Activated CD8-positive, alpha-beta T cell treated with anti-CD3 and anti-CD28 coated beads, Interleukin-2, amount 10 ng/mL, durations not matched to agents 7 days and 5 days (primary cell): ENCODE data around the gene ITFG2. TPM values are rescaled to one million over a fixed set of nuclear protein-coding genes. Genes with fewer than 3 reads are reported as not detected.

Experiments
- ATAC-seq: fragments of 150-1000 bp; cut with Tn5 transposase; one replicate; pipeline ENCODE4 v1.10.0; 2021; ENCODE audit warnings: moderate library complexity
- CTCF ChIA-PET: fragments of 350-600 bp; sonication (Branson Sonifier 250); formaldehyde crosslinking; loops from one replicate; lab custom pipeline; 2021; ENCODE audit warnings: antibody characterized with exemption; lab: Charles Lee
- POLR2A ChIA-PET: fragments of 350-600 bp; sonication (Branson Sonifier 250); formaldehyde crosslinking; loops from one replicate; lab custom pipeline; 2021; ENCODE audit warnings: antibody characterized with exemption; lab: Charles Lee
- DNase-seq: peaks from one replicate; pipeline ENCODE4 v3.0.0-alpha.2; 2020
- H3K27ac Mint-ChIP-seq: one replicate; pipeline ENCODE4 v1.8.0; 2021; ENCODE audit warnings: mild to moderate bottlenecking, mixed read lengths
- H3K27me3 Mint-ChIP-seq: one replicate; pipeline ENCODE4 v1.8.0; 2021; ENCODE audit warnings: low read depth, mixed read lengths
- H3K36me3 Mint-ChIP-seq: one replicate; pipeline ENCODE4 v1.8.0; 2021; ENCODE audit warnings: low read depth, mixed read lengths
- H3K4me1 Mint-ChIP-seq: one replicate; pipeline ENCODE4 v1.8.0; 2021; ENCODE audit warnings: low read depth, mixed read lengths
- H3K4me3 Mint-ChIP-seq: one replicate; pipeline ENCODE4 v1.8.0; 2021; ENCODE audit warnings: mild to moderate bottlenecking, mixed read lengths
- H3K9me3 Mint-ChIP-seq: one replicate; pipeline ENCODE4 v1.8.0; 2022; ENCODE audit warnings: mixed read lengths; ENCODE audit not compliant: insufficient read depth
- total RNA-seq, 2 experiments: library from RNA; stranded (reverse); gene quantifications; one replicate each; pipeline ENCODE4 v1.2.3, GENCODE V29; 2021

Gene ITFG2
- total RNA-seq, 2 experiments from 2014 or later, result 42.3 to 44.5 TPM

DNA sequence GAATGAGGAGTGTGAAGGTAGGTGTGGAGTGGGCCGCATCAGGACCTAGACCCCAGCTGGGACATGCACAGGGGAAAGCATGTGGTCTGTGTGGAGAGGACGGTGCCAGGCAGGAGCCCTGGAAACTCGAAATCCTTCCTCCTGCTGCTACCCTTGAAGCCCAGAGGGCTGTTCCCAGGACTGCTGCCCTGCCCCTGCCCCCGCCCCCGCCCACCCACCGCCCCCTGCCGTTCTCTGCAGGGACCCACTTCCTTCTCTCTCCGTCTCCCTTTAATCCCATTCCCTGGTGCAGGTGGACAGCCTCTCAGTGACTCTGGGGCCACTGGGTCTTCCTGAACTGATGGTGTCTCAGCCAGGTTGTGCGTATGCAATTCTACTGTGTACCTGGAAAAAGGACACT is 8.0 kb downstream of the ITFG2 start:
- Mint-ChIP-seq H3K4me3 (no peak overlapping the region), H3K27me3 (no peaks in the 10 kb centered on the region), H3K27ac (peak overlapping the region; percentile 43), H3K36me3 (peaks cover 57% of the 10 kb centered on the region), H3K4me1 (peaks cover 3% of the 10 kb centered on the region), H3K9me3 (no peaks in the 10 kb centered on the region)
- POLR2A ChIA-PET, result interaction anchor here (1.0 kb wide), 1 partner anchor 79 kb away, joined by 3 read pairs; no protein-coding TSS in a partner anchor
- CTCF ChIA-PET, result no interaction called here
- ATAC-seq (no peak), DNase-seq (no peak)

DNA sequence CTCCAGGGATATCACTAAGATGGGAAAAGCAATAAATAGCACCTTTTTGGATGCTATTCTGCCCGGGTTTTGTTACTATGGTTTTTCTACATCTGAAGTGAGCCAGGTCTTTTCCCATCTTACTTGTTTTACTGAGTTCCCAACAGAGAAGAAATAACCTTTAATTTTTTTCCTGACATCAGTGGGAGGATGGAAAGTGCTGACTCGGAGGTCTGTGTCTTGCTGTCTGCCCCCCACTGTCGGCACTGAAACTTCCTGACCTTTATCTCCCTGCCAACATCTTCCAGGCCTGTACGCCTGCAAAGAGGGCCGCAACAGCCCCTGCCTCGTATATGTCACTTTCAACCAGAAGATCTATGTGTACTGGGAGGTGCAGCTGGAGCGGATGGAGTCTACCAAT is 11.0 kb downstream of the ITFG2 start:
- ATAC-seq (no peak), DNase-seq (no peak)
- Mint-ChIP-seq H3K9me3 (no peaks in the 10 kb centered on the region), H3K27me3 (no peaks in the 10 kb centered on the region), H3K27ac (no peak overlapping the region), H3K4me1 (no peaks in the 10 kb centered on the region), H3K4me3 (no peak overlapping the region), H3K36me3 (peaks cover 50% of the 10 kb centered on the region)
- ChIA-PET POLR2A (no interaction called here), CTCF (no interaction called here)

DNA sequence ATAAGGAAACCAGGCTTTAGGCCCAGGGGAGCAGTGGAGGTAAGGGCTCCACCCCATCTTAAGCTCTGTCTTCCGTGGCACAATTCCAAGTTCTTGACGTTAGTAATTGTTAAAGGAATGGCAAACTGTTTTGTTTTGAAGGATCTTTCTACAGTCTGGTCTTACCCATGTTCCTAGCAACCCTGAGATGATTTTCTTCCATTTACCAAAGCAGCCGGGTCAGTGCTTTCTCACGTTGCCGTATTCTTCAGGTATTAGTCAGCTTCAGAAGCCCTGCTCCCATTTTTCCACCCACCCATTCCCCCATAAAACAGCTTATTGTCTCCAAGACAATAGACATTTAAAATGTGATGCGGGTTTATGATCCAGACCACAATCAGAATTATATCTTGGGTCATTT is 12.1 kb downstream of the ITFG2 start:
- ChIA-PET POLR2A (no interaction called here), CTCF (no interaction called here)
- Mint-ChIP-seq H3K27ac (no peak overlapping the region), H3K27me3 (no peaks in the 10 kb centered on the region), H3K4me1 (no peaks in the 10 kb centered on the region), H3K4me3 (no peak overlapping the region), H3K9me3 (no peaks in the 10 kb centered on the region), H3K36me3 (peaks cover 53% of the 10 kb centered on the region)
- DNase-seq (no peak), ATAC-seq (no peak)

DNA sequence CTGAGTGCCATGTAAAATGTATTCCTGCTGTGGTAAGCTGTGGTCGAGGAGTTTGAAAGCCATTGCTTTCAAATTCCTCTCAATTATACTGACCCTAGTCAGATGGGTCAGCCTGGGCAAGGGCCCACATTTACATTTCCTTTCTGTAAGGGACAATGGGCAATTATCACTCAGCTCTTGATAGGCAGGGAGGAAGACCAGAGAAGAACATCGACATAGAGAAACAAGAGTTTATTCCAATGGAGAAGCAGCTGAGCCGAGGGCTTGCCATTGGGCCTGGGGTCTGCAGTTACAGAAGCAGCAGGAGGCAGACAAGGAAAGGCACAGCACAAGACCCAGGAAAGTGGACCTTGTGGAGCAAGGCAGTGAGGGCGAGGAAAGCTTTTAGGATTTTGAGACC is 12.7 kb downstream of the ITFG2 start:
- H3K36me3 Mint-ChIP-seq, result peaks cover 49% of the 10 kb centered on the region
- DNase-seq, result no peak
- peak overlapping the region; percentile 10 for H3K27ac Mint-ChIP-seq
- CTCF ChIA-PET, result no interaction called here
- no peak for ATAC-seq
- H3K4me3 Mint-ChIP-seq, result no peak overlapping the region
- no peaks in the 10 kb centered on the region for H3K4me1 Mint-ChIP-seq
- no peaks in the 10 kb centered on the region for H3K27me3 Mint-ChIP-seq
- POLR2A ChIA-PET, result no interaction called here
- no peaks in the 10 kb centered on the region for H3K9me3 Mint-ChIP-seq

DNA sequence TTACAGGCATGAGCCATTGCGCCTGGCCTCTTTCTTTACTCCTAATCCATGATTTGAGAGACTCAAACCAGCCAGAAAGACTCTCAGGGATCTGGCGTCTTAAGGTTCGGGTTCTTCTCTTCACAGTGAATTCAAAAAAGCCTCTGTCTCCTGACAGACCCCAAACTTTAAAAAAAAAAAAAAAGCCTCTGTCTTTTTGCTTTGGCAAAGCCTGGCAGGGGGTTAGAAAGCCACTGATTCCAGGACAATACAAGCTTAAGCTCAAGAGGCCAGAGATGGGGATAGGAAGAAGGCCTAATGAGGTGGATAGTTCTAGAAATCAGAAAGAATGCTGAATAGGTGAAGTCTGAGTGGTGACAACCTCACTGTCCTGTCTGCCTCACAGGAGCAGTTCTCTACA is 13.6 kb downstream of the ITFG2 start:
- H3K4me3 Mint-ChIP-seq, result no peak overlapping the region
- no peaks in the 10 kb centered on the region for H3K9me3 Mint-ChIP-seq
- CTCF ChIA-PET, result no interaction called here
- DNase-seq, result no peak
- no peak overlapping the region for H3K27ac Mint-ChIP-seq
- H3K36me3 Mint-ChIP-seq, result peaks cover 52% of the 10 kb centered on the region
- H3K4me1 Mint-ChIP-seq, result no peaks in the 10 kb centered on the region
- H3K27me3 Mint-ChIP-seq, result no peaks in the 10 kb centered on the region
- POLR2A ChIA-PET, result no interaction called here
- ATAC-seq, result no peak

DNA sequence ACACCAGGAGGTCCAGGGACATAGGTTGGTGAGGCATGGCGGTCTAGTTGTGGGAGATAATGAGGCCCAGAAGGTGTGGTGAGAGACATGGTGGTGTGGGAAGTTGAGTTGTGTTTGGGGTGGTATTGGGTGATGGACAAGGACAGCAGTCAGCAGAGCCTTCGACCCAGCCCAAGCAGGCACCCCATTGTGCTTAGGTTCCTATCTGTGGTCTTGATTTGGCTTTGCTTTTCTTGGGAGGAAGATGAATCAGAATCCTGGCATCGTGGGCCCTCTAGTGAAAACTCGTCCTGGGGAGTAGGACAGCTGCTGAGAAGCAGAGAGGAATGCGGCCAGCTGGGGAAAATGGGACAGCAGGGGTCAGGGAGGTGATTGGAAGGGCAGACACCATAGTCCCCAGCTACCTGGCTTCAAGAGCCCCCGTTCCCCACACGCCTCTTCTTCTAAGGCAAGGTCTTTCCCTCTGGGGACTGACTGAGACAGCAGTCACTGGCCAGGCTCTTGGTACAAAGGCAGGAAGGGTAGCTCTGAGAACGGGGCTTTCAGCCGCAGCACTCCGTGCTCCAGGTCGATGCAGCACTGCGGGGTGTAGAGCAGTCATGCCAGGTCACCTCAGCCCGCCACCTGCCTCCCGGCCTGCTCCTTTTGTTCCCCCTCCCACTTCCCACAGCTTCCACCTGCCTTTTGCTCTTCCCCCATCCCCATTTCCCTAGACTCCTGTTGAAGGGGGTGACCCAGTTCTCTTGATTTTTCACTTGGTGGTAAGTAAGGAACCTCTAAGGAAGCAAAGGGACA is 14.4 kb downstream of the ITFG2 start:
- POLR2A ChIA-PET, result no interaction called here
- H3K36me3 Mint-ChIP-seq, result peaks cover 50% of the 10 kb centered on the region
- H3K9me3 Mint-ChIP-seq, result no peaks in the 10 kb centered on the region
- DNase-seq (no peak), ATAC-seq (no peak)
- H3K27ac Mint-ChIP-seq, result no peak overlapping the region
- H3K4me3 Mint-ChIP-seq, result no peak overlapping the region
- no peaks in the 10 kb centered on the region for H3K4me1 Mint-ChIP-seq
- CTCF ChIA-PET, result no interaction called here
- no peaks in the 10 kb centered on the region for H3K27me3 Mint-ChIP-seq

DNA sequence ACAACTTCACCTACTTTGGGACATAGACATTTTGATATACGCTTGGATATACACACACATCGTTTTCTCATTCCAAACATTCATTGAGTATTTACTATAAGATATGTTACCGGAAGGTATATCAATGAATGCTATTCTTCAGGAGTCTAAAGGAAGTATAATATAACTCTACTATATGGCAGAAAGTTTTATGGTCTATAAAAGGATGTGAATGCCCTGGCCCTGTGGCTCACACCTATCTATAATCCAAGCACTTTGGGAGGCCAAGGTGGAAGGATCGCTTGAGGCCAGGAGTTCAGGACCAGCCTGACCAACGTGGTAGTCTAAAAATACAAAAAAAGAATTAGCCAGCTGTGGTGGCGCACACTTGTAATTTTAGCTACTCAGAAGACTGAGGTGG is 16.8 kb downstream of the ITFG2 start:
- no peaks in the 10 kb centered on the region for H3K4me1 Mint-ChIP-seq
- H3K36me3 Mint-ChIP-seq, result peaks cover 32% of the 10 kb centered on the region

DNA sequence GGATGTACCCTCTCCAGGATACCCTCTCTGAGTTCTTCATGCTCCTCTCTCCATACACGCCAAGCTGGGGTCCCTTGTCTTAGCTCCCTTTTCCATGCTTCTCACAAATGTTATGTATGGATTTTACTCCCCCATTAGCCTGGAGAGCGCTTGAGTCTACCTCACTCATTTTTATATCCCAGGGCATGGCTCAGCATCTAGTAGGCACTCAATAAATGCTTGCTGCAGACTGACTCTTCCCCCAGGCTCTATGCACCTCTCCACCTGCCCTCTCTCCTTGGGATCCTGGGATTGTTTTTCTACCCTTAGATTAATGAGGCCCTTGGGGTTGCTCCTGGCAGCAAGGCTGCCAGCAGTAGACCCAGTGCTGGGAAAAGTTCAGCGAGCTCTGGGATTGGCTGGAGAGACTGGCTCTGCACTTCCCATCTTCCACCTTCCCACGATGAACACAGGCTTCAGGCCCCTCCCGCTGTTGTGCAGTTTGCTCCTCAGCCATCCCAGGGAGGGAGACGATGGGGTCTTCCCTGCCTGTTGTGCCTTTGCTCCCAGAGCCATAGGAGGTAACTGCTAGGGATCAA is 20.2 kb downstream of the ITFG2 start:
- ATAC-seq (no peak), DNase-seq (no peak)
- no peak overlapping the region for H3K4me3 Mint-ChIP-seq
- no peaks in the 10 kb centered on the region for H3K27me3 Mint-ChIP-seq
- ChIA-PET CTCF (interaction anchor here (1.3 kb wide), 1 partner anchor 21 kb away, joined by 3 read pairs; no protein-coding TSS in a partner anchor), POLR2A (no interaction called here)
- peak overlapping the region; percentile 28 for H3K27ac Mint-ChIP-seq
- peaks cover 20% of the 10 kb centered on the region for H3K36me3 Mint-ChIP-seq
- no peaks in the 10 kb centered on the region for H3K4me1 Mint-ChIP-seq
- H3K9me3 Mint-ChIP-seq, result no peaks in the 10 kb centered on the region

More for the DNA sequence above, 16.8 kb downstream of the ITFG2 start:
- Mint-ChIP-seq H3K4me3 (no peak overlapping the region), H3K27me3 (no peaks in the 10 kb centered on the region), H3K9me3 (no peaks in the 10 kb centered on the region), H3K27ac (no peak overlapping the region)
- POLR2A ChIA-PET, result no interaction called here
- DNase-seq, result no peak
- ATAC-seq, result no peak
- CTCF ChIA-PET, result interaction anchor here (0.7 kb wide), 1 partner anchor 16 kb away, joined by 3 read pairs; no protein-coding TSS in a partner anchor

DNA sequence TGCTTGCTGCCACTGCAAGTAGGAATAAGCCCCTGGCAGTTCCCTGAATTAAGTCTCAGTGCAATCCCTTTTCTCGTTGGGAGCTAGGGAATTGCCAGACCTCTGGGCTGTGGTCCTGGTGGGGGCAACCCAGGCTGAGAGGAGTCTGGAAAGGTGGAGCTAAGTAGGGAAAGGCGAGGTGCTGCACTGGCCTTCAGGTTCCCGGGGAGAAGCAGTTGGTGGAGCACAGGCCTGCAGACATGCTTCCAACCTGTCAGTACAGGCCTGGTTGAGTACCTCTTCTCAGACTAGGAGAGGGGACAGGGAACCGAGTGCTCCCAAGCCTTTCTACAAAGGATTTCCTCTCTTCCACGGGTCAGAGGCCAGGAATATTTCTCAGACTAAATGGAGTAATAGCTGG is 20.9 kb downstream of the ITFG2 start:
- H3K36me3 Mint-ChIP-seq, result peaks cover 16% of the 10 kb centered on the region
- H3K4me3 Mint-ChIP-seq, result no peak overlapping the region
- H3K4me1 Mint-ChIP-seq, result no peaks in the 10 kb centered on the region
- ChIA-PET POLR2A (interaction anchor here (1.2 kb wide), 1 partner anchor 20 kb away, joined by 3 read pairs; the partner anchor contains the start of gene ITFG2), CTCF (interaction anchor here (1.3 to 1.4 kb wide), 2 partner anchors 12 to 20 kb away, joined by 3 to 5 read pairs; no protein-coding TSS in a partner anchor)
- DNase-seq (no peak), ATAC-seq (no peak)
- H3K9me3 Mint-ChIP-seq, result no peaks in the 10 kb centered on the region
- no peak overlapping the region for H3K27ac Mint-ChIP-seq
- no peaks in the 10 kb centered on the region for H3K27me3 Mint-ChIP-seq

DNA sequence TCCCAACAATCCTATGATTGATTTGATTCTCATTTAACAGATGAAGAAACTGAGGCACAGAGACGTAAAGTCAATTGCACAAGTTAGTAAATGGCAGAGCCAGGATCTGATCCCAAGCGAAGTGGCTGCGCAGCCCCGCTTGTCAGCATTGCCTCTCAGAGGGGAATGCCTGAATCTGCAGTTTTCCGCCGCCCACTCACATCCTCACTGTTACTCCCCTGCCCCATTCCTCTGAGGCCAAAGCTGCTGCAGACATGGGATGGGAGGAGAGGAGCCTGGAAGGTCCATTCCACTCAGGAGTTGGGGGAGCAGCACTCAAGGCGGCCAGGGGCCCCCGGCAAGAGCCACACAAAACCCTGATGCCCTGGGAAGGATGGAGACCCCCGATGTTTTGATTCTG is 21.3 kb downstream of the ITFG2 start:
- H3K36me3 Mint-ChIP-seq, result peaks cover 14% of the 10 kb centered on the region
- CTCF ChIA-PET, result interaction anchor here (1.3 to 1.4 kb wide), 2 partner anchors 12 to 20 kb away, joined by 3 to 5 read pairs; no protein-coding TSS in a partner anchor
- H3K27me3 Mint-ChIP-seq, result no peaks in the 10 kb centered on the region
- POLR2A ChIA-PET, result interaction anchor here (1.2 kb wide), 1 partner anchor 21 kb away, joined by 3 read pairs; the partner anchor contains the start of gene ITFG2
- DNase-seq, result no peak
- H3K9me3 Mint-ChIP-seq, result no peaks in the 10 kb centered on the region
- H3K4me1 Mint-ChIP-seq, result no peaks in the 10 kb centered on the region
- H3K4me3 Mint-ChIP-seq, result no peak overlapping the region
- H3K27ac Mint-ChIP-seq, result no peak overlapping the region
- ATAC-seq, result no peak

DNA sequence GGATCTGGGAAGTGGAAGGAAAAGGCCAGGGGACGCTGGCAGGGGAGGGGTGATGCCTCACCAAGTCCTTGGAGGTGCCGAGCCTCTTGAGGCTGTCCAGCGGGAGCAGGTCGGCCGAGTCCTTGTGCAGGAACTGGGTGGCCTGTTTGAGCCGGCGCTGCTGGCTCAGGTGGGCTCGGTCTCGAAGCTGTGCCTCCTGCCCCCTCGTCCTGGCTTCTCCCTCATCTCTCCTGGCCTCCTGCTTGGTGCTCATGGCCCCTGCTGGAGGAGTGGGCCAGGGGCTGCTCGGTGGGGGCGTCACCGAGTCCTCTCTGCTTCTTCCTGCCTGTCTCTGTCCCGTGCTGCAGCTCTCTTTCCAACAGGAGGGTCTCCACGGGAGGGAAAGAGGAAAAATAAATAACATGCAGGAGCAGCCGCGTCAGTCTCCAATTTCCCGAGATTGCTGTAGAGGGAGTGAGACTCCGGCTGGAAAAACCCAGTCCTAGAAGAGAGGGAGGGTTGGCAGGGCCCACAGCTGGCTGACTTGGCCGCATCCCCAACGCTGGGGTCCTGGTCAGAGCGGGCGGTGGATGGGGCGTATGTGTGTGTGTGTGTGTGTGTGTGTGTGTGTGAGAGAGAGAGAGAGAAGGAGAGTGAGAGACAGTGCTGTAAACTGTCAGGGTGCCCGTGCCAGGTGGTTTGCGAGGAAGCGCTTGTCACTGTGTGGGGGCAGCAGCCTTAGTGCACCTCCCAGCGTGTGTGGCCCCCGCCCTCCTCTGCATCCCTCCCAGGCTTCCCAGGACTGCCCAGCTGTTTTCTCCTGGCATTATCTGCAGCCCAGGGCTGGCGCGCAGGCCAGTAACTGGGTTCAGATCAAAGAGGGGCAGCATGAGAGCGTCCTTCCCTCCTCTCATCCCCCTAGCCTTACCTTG is 22.4 kb downstream of the ITFG2 start, which contains the start of gene NRIP2:
NRIP2 (minus strand) TSS at position 455 of the 911 bp plus-strand sequence; CDS start at position 403, 52 bp downstream.
- no peak for ATAC-seq
- ChIA-PET CTCF (interaction anchor here (1.4 kb wide), 1 partner anchor 11 kb away, joined by 5 read pairs; no protein-coding TSS in a partner anchor), POLR2A (interaction anchor here (1.0 to 1.2 kb wide), 2 partner anchors 22 to 42 kb away, joined by 3 to 5 read pairs; partner anchors contain the start of genes FOXM1, ITFG2 and RHNO1)
- no peak within 1 kb of the TSS for H3K4me3 Mint-ChIP-seq
- DNase-seq, result no peak
- H3K9me3 Mint-ChIP-seq, result no peaks in the 10 kb centered on the region
- no peak within 1 kb of the TSS for H3K27ac Mint-ChIP-seq
- H3K4me1 Mint-ChIP-seq, result no peaks in the 10 kb centered on the region
- H3K27me3 Mint-ChIP-seq, result no peaks in the 10 kb centered on the region
- peaks cover 17% of the 10 kb centered on the region for H3K36me3 Mint-ChIP-seq
